ENCODE data around the gene GRM1.

The GRM1 gene

DNA sequence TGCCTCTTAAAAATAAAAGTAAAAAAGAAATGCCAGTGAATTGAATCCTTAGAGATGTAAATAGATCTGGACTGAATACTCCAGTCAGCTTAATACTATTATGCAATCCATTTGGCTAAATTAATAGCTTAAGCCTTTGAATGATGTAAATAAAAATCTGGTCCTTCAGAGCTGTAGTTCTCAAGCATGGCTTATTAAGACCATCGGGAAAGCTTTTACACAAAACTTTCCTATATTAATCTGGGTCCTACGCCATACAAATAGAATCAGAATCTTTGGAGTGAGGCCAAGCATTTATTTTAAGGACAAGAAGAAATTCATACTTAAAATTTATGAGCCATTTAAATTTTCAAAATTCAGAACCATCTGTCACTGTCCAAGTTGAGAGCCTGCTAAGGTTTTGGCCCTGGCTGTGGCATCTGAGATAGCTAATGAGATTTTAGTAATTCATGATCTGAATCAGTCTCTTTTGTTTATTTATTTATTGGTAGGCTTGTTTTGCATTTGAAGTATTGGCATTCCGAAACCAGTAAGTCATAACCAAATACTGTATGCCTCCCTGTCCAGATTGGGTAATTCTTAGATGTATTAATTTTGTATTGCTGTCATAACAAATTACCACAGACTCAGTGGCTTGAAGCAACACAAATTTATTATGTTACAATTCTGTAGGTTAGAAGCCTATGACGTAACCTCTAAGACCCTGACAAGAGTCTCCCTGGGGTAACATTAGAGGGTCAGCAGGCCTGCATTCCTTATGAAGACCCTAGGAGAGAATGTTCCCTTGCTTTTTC lies 286.7 kb downstream of the GRM1 start:
- no peak for DNase-seq (ENCODE audit: low read depth)

DNA sequence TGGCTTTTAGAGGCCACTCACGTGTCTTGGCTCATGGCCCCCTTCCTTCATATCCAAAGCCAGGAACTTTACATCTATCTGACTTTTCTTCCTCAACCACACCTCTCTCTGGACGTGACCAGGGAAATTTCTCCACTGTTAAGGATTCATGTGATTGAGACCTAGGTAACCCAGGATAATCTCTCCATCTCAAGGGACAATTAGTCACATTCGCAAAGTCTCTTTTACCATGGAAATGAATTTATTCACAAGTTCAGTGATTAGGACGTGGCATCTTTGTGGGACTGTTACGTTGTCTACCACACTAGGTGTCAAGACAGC lies 287.3 kb downstream of the GRM1 start:
- no peak for DNase-seq (ENCODE audit: low read depth)

DNA sequence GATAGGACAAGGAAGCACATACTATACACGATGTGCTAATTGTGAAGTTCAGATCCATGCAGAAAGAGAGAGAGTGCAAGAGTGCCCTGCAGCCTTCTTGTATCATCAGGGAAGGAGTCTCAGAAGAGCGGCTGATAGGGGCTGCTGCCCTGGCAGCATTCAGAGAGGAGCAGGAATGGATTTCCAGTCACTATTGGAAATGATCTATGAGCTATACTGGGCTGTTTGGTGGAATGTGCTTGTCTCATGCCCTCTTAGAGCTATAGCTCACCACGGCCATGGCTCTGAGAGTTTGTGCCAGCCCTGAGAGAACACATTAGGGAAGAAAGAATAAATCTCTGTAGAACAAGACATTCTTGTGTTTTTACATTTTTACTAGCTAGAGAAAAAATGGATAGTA lies 302.2 kb downstream of the GRM1 start:
- DNase-seq (ENCODE audit: low read depth), result no peak

DNA sequence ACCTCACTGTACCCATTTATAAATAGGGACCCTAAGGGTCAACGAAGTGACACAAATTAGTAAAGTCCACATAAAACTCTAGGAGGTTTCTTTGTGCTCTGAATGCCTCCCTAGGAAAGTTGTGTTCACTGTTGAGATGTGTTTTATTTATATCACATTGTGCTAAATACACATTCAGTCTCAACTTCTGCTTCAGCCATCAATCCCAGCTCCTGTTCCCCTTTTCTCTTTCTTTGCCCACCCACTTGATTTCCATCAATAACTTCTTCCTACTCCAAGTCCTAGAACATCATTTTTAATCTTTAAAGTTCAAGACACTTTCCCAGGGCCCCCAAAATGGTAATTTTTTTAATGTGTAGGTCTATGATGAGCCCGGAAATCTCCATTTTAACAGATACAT lies 306.5 kb downstream of the GRM1 start:
- no peak for DNase-seq (ENCODE audit: low read depth)

GRCh38 chr6:146336191-146336590 lies 307.3 kb downstream of the GRM1 start:
- DNase-seq (ENCODE audit: low read depth), result no peak

- no peak for DNase-seq (ENCODE audit: low read depth)
Observed at GRCh38 chr6:146337376-146337775, 308.5 kb downstream of the GRM1 start.

- DNase-seq (ENCODE audit: low read depth), result no peak
Observed at GRCh38 chr6:146339716-146340115, 310.9 kb downstream of the GRM1 start.

GRCh38 chr6:146341493-146342230 lies 312.8 kb downstream of the GRM1 start:
- DNase-seq (ENCODE audit: low read depth), result no peak

GRCh38 chr6:146345598-146345997 lies 316.7 kb downstream of the GRM1 start:
- no peak for DNase-seq (ENCODE audit: low read depth)

DNA sequence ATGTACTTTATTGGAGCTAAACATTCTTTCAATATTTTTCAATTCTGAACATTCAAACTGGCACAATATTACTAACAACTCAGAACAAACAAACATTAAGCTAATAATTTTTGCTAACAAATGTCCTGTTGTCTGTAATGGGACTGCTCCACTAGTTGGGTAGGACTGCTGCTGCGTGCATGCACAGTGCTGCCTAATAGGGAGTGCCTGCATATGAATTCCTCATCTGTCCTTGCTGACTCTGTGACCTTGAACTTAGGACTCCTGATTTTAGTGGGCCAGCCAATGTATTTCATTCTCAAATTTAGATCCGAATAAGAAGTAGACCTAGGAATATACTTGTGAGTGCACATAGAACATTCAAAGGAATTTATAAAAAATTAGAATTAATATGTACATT lies 318.2 kb downstream of the GRM1 start:
- no peak for DNase-seq (ENCODE audit: low read depth)

DNA sequence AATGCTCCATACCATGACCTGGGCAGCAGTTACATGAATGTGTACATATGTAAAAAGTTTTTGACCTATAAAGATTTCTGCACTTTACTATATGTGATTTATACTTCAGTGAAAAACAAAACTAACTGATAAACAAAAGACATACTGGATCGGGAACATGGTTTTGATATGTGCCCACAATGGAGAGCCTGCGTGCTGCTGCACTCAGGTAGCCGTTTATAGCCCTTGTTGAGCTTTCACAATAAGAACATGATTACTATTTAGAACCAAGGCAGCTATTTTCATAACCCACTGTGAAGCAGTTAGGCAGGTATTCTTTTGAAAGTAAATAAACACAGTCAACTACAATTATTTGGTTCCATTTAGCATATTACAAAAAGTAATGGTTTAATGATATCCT lies 318.8 kb downstream of the GRM1 start:
- no peak for DNase-seq (ENCODE audit: low read depth)

GRCh38 chr6:146351018-146351417 lies 322.2 kb downstream of the GRM1 start:
- no peak for DNase-seq (ENCODE audit: low read depth)

- DNase-seq (ENCODE audit: low read depth), result no peak
Observed at GRCh38 chr6:146352163-146352562, 323.3 kb downstream of the GRM1 start.

GRCh38 chr6:146354451-146354850 lies 325.6 kb downstream of the GRM1 start:
- no peak for DNase-seq (ENCODE audit: low read depth)

- DNase-seq (ENCODE audit: low read depth), result no peak
Observed at GRCh38 chr6:146355521-146356100, 326.7 kb downstream of the GRM1 start.

DNA sequence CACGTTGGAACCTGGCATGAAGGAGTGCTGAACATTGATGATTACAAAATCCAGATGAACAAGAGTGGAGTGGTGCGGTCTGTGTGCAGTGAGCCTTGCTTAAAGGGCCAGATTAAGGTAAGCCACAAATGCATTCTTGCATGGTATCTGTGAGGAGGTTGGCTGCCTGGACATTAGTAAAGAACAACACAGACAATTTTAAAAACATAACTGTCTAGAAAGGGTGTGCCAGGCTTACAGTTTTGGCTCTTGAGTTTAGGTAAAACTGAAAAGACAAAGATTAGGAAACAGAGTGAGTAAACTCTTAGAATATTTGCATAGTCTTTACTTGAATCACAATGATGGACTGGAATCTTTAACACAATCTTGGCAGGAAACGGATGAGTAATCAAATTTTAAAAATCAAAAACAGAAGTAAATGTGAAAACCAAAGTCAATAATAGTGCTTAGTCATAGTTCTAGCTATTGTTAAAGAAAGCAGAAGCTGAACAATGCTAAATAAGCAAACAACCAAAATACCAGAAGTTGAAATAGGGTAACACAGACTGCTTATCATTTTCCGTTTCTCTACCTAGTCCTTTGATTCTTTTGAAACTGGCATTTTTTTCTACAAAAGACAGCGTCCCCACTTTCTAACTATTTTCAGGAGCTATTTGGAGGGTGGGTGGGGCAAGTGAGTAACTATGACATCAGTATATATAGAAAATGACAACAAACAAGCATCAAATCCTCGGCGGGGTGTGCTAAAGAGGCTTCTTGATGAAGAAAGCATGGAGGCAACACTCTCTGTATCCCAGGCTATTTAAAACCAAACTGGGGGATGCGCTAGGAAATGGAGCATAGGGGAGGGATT lies 328.9 kb downstream of the GRM1 start:
- no peak for DNase-seq (ENCODE audit: low read depth)

DNA sequence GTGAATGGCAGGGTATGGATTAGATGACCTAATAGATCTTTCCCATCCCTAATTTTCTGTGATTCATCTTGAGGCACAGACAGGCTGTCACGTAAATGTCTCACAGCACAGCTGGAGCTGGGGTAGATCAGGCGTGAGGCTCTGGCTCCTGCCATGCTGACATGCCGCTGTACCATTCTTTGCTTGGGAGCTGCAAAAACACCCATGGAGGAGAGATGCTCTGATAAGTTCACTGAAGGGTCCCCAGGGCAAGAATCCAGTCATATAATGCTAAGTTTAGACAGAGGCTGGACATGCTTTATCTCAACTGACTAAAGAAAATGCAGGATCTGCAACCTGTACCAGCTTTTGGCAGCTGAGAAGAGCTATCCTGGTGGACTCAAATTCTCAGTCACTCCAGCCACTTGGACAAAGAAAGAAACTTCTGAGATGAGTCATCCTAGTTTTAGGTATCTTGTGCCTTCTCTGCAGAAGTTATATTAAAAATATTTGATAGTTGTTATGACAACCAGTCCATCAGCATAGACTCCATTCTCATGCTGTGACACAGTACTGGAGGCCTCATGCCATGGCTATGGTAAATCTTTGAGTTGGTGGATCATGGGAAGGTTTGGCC lies 329.7 kb downstream of the GRM1 start:
- no peak for DNase-seq (ENCODE audit: low read depth)

DNA sequence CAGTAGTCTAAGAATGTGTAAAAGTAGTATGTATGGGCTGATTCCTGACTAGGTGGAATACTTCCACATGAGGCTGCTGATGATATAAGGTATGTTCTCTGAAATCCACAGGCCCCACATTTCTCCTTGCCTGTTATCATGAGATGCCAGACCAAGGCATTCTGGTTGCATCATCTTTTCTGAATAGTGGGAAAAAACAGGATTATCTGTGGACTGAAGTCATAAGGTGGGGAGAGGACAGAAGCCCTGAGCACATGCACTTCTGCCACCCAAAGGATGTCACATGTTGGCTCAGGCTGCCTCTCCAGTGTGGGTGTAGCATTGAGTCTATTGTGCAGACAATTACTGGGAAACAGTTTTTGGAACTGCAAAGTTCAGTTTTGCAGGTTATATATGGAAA lies 330.3 kb downstream of the GRM1 start:
- DNase-seq (ENCODE audit: low read depth), result no peak

DNA sequence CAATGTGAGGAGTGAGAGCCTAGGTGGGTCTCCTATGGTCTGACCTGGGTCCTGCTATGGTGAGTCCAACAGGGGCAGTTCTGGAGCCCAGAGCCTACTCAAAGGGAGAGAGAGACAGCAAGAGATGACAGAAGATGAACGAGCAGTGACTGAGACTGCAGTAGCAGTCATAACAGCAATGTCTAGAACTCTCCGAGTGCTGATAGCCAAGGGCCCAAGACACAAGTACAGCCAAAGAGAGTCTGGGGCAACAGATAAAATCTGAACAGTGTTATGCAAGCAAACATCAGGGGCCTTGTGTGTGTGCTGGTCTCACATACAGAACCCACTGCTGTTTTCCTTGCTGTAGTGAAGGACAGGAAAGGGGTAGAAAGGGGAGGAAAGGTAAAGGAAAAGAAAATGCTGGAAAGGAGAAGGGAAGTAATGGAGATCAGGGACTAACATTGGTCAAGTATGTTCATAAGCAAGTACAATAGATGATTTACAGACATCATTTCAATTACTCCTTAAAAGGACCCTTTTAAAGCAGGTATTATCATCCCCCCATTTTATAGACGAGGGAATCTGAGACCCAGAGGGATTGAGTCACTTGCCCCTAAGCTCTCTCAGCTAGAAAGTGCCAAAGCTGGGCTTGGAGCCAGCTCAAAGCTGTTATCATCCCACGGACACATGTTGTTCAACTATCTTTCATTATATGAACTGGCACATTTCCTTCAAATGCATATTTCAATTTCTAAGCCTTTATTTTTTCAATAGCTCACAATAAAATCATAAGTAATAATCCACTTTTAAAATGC lies 332.5 kb downstream of the GRM1 start:
- no peak for DNase-seq (ENCODE audit: low read depth)

DNA sequence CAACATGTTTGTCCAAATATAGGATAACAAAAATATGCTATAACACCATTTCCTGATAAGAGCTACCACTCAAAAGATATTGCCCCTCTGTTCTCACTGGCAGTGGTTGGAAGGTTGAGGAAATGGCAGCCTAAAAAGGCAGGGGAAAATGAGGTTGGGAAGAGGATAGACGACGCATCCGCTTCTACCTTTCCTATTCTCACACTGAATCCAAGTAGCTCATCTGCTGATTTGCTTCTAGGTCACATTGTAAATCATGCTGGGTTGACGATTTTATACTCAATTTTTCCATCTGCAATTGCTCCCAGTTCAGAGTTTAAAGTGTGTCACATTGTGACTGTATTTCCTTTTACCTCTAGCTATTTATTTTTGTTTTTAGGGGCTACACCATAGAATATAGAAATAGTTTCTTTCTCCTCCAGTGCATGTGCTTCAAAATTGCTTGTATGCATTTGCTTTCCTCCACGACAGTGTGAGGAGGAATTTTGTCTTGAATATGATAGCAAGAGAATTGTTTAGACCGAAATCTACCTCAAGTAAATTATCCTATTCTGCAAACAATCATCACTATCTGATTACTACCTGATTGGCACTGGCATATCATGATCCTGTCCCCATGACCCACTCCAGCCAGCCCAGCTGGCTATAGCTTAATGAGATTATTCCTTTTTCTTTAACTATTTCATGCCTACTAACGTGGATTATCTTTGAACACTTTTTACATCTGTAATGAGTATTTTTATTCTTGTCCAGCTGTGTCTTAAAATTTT lies 335.2 kb downstream of the GRM1 start:
- no peak for DNase-seq (ENCODE audit: low read depth)

Data from activated T-helper 1 cell treated with Interleukin-2 at 50 U/mL for 16 hours (primary cell).